Endodermal cell (in vitro differentiated cells): ENCODE measurements around the gene CHD5. TPM values are rescaled to one million over a fixed set of nuclear protein-coding genes. Genes with fewer than 3 reads are reported as not detected.

Source experiments
- DNase-seq: peaks from one replicate; pipeline ENCODE4 v3.0.0-alpha.2; 2017
- H3K27ac ChIP-seq: 2 replicates; pipeline ENCODE4 v1.5.1; 2013; ENCODE audit warnings: mild to moderate bottlenecking, low read depth, low read length, moderate library complexity
- H3K27me3 ChIP-seq: 2 replicates; pipeline ENCODE4 v1.6.1; 2013; ENCODE audit warnings: mild to moderate bottlenecking, low read length, moderate library complexity; ENCODE audit not compliant: insufficient read depth, control insufficient read depth, poor library complexity, severe bottlenecking
- H3K36me3 ChIP-seq: 2 replicates; pipeline ENCODE4 v1.7.0; 2013; ENCODE audit warnings: mild to moderate bottlenecking, low read length, moderate library complexity; ENCODE audit not compliant: control insufficient read depth, insufficient read depth
- H3K4me1 ChIP-seq: one replicate; pipeline ENCODE4 v1.7.0; 2013; ENCODE audit warnings: low read length; ENCODE audit not compliant: control insufficient read depth, insufficient read depth
- H3K4me3 ChIP-seq: 2 replicates; pipeline ENCODE4 v1.5.1; 2013; ENCODE audit warnings: mild to moderate bottlenecking, low read length, moderate library complexity
- H3K9ac ChIP-seq: 2 replicates; pipeline ENCODE4 v1.6.1; 2013; ENCODE audit warnings: mild to moderate bottlenecking, low read length, moderate library complexity; ENCODE audit not compliant: poor library complexity, severe bottlenecking; ENCODE audit errors: extremely low read depth
- H3K9me3 ChIP-seq: 2 replicates; pipeline ENCODE4 v1.6.1; 2013; ENCODE audit warnings: mild to moderate bottlenecking, low read length, moderate library complexity; ENCODE audit not compliant: control insufficient read depth
- H3K27ac Mint-ChIP-seq: 2 replicates; pipeline ENCODE4 v1.8.0; 2020; ENCODE audit warnings: mixed read lengths
- H3K27me3 Mint-ChIP-seq: 2 replicates; pipeline ENCODE4 v1.8.0; 2021; ENCODE audit warnings: mild to moderate bottlenecking, mixed read lengths; ENCODE audit not compliant: insufficient read depth
- H3K36me3 Mint-ChIP-seq: 2 replicates; pipeline ENCODE4 v1.8.0; 2020; ENCODE audit warnings: low read depth, mixed read lengths
- H3K4me1 Mint-ChIP-seq: 2 replicates; pipeline ENCODE4 v1.8.0; 2020; ENCODE audit warnings: mixed read lengths
- H3K4me3 Mint-ChIP-seq: 2 replicates; pipeline ENCODE4 v1.8.0; 2020; ENCODE audit warnings: mild to moderate bottlenecking, moderate library complexity, mixed read lengths
- H3K9me3 Mint-ChIP-seq: 2 replicates; pipeline ENCODE4 v1.8.0; 2020; ENCODE audit warnings: mild to moderate bottlenecking, mixed read lengths
- WGBS, 2 experiments: methylation state at CpG; one replicate each; pipeline versions ENCODE4 v1.1.5 to v1.1.7; 2013; ENCODE audit warnings: missing lambda C conversion rate in 2 of 2, mixed read lengths in 1 of 2; ENCODE audit not compliant: insufficient coverage in 1 of 2, insufficient read length in 1 of 2; 5-methylcytosine and 5-hydroxymethylcytosine counted together
- total RNA-seq, 2 donors: library from RNA; stranded (reverse); fragmentation: NEBNext Ultra II Directional in 1 of 2; extraction: Animal tissue kit (Norgen Biotek cat#: 25700) in 1 of 2; gene quantifications; 2 replicates in 1 of 2; 3 replicates in 1 of 2; pipeline ENCODE4 v1.2.1, GENCODE V29; 2021
- TF ChIP-seq, protein P1 (sequence below): fragments of 200-600 bp; sonication (generic); conservative IDR thresholded peaks from 2 replicates; pipeline ENCODE4 v1.5.0; 2021; ENCODE audit warnings: antibody characterized with exemption, mild to moderate bottlenecking

The CHD5 gene
- total RNA-seq, 2 donors from 2014 or later: 0.40 to 0.69 TPM

DNA sequence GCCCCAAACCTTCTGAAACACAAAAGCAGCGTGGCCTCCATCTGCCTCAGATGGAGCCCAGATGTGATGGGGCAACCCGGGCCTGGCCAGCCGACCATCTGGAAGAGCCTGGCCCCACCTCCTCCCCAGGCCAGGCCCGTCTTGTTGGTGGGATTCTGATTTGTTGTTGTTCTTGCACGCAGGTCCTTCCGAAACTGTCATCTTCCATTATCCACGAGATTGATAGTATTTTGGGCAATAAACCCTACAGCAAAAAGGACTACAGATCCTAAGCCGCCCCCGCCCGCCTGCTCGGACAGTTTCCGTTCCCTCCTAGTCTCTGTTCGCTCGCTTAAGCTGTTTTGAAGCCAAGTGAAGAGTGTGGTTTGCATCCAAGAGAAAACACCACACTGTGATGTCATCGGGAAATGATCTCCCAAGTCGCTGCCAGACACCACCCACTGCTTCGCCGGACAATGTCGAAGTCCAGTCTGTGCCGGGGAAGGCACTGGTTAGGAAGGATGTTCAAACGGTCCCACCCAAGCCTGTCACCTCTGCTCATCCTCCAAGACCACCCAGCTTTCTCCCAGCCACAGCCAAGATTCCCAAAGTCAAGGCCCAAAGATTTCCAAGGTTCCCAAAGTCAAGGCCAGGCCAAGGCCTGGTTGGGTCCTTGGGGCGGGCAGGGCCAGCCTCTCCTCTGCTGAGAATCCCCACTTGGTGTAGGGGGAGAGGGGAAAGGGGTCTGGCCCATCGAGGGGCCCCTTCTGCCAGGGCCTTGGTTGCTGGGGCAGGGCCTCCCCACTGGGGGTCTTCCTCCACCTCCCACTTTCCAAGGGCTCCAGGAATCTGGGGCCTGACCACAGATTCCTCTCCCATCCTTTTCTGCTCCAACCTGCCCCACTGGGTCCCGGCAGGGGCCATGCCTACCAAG is 81.6 kb downstream of the CHD5 start:
- WGBS, 2 experiments: 92 to 97% methylated on average over 15 to 24 of the region's 24 CpGs
- H3K36me3 Mint-ChIP-seq: no peaks in the 10 kb centered on the region

DNA sequence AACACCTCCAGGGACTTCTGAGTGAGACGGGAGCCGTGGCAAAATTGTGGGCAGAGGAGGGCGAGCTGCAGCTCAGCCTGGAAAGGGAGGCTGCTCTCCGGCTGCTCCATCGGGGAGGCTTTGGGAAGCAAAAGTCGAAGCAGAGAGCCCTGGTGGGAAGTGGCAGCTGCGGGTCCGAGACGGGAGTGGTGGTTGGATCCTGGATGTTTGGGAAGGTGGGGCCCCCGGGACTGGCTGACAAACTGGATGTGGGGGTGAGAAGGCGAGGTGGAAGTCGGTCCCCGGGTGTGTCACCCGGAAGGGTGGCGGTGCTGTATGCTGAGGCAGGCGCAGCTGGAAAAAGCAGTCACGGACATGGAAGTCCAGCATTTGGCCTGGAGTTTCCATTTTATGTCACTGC is 82.3 kb downstream of the CHD5 start:
- no peaks in the 10 kb centered on the region for H3K36me3 ChIP-seq
- no peaks in the 10 kb centered on the region for H3K4me1 ChIP-seq
- no peaks in the 10 kb centered on the region for H3K9me3 Mint-ChIP-seq
- no peaks in the 10 kb centered on the region for H3K27me3 Mint-ChIP-seq
- H3K27ac Mint-ChIP-seq: no peak overlapping the region
- TF ChIP-seq, protein P1, sequence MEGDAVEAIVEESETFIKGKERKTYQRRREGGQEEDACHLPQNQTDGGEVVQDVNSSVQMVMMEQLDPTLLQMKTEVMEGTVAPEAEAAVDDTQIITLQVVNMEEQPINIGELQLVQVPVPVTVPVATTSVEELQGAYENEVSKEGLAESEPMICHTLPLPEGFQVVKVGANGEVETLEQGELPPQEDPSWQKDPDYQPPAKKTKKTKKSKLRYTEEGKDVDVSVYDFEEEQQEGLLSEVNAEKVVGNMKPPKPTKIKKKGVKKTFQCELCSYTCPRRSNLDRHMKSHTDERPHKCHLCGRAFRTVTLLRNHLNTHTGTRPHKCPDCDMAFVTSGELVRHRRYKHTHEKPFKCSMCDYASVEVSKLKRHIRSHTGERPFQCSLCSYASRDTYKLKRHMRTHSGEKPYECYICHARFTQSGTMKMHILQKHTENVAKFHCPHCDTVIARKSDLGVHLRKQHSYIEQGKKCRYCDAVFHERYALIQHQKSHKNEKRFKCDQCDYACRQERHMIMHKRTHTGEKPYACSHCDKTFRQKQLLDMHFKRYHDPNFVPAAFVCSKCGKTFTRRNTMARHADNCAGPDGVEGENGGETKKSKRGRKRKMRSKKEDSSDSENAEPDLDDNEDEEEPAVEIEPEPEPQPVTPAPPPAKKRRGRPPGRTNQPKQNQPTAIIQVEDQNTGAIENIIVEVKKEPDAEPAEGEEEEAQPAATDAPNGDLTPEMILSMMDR: no peak
- no peak overlapping the region for H3K9ac ChIP-seq
- no peaks in the 10 kb centered on the region for H3K27me3 ChIP-seq
- no peak overlapping the region for H3K4me3 ChIP-seq
- H3K36me3 Mint-ChIP-seq: no peaks in the 10 kb centered on the region
- DNase-seq: no peak
- H3K4me3 Mint-ChIP-seq: no peak overlapping the region
- H3K27ac ChIP-seq: no peak overlapping the region
- no peaks in the 10 kb centered on the region for H3K4me1 Mint-ChIP-seq
- WGBS, 2 experiments: 93 to 95% methylated on average over 8 to 17 of the region's 17 CpGs
- no peaks in the 10 kb centered on the region for H3K9me3 ChIP-seq

More for the DNA sequence above, 81.6 kb downstream of the CHD5 start:
- Mint-ChIP-seq H3K4me1 (no peaks in the 10 kb centered on the region), H3K27ac (no peak overlapping the region), H3K27me3 (no peaks in the 10 kb centered on the region), H3K4me3 (no peak overlapping the region), H3K9me3 (no peaks in the 10 kb centered on the region)
- no peaks in the 10 kb centered on the region for H3K36me3 ChIP-seq
- no peak overlapping the region for H3K9ac ChIP-seq
- H3K27me3 ChIP-seq: no peaks in the 10 kb centered on the region
- DNase-seq: no peak
- H3K9me3 ChIP-seq: no peaks in the 10 kb centered on the region
- no peak overlapping the region for H3K27ac ChIP-seq
- H3K4me1 ChIP-seq: no peaks in the 10 kb centered on the region
- no peak overlapping the region for H3K4me3 ChIP-seq
- TF ChIP-seq, protein P1: no peak

DNA sequence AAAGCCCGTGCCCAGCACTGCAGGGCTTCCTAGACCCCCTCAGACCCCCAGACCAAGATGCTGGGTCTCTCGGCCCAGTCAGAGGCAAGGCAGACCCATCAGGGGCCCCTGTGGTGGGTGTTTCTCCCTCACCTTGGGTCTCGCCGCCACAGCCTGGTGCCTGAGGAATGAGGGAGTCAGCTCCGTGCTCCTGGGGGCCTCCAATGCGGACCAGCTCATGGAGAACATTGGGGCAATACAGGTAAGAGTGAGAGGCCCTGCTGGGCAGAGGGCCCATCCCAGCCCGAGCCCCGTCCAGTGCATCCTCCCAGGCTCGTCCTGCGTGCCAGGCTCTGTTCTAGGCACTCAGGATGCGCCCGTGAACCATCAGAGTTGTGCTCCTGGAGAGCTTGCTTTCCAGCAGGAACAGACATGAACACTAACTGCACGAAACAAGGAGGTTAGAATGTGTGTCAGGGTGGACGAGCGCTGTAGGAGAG is 83.0 kb downstream of the CHD5 start:
- Histone ChIP-seq H3K9me3 (no peaks in the 10 kb centered on the region), H3K9ac (no peak overlapping the region), H3K27ac (no peak overlapping the region), H3K27me3 (no peaks in the 10 kb centered on the region), H3K36me3 (no peaks in the 10 kb centered on the region), H3K4me3 (no peak overlapping the region), H3K4me1 (no peaks in the 10 kb centered on the region)
- no peaks in the 10 kb centered on the region for H3K4me1 Mint-ChIP-seq
- DNase-seq: no peak
- no peaks in the 10 kb centered on the region for H3K9me3 Mint-ChIP-seq
- no peaks in the 10 kb centered on the region for H3K36me3 Mint-ChIP-seq
- 92 to 98% methylated on average over 8 to 15 of the region's 15 CpGs for WGBS, 2 experiments
- TF ChIP-seq, protein P1: no peak
- no peak overlapping the region for H3K4me3 Mint-ChIP-seq
- H3K27ac Mint-ChIP-seq: no peak overlapping the region
- no peaks in the 10 kb centered on the region for H3K27me3 Mint-ChIP-seq
